ENCODE data around the gene FAM240A.
"Not testable (repeated sequence)": the region's sequence is repeated elsewhere in the genome, so short reads cannot be mapped to it uniquely, and the experiment has no call there.

The FAM240A gene

GRCh38 chr3:46612324-46612723 is at the start of gene FAM240A:
FAM240A (plus strand) TSS chr3:46612525; CDS start chr3:46612684, 159 bp downstream.
- DNase-seq = no peak

- peak; percentile 18 for DNase-seq
Measured at GRCh38 chr3:46564190-46565021, 47.9 kb upstream of the FAM240A start.

GRCh38 chr3:46565077-46565476 is 47.2 kb upstream of the FAM240A start:
- no peak for DNase-seq

DNA sequence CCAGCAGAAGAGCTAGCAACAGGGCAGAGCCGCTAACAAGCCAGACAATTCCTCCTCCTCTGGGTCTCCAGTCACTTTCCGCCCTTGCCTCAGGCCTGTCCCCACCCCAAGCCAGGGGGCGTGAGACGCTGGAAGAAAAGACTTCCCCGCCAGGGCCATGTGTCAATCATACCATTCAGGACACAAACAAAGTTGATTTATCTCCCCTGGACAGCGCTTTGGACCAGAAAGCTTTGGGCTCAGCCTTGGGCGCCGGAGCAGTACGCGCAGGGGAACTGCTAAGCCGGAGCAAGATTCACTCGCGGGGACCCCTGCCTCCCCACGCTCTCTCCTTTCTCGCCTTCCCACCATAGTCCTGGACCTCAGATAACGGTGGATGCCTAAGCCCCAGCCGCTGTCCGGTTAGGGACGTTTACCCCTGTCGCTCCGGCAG is 46.7 kb upstream of the FAM240A start:
- DNase-seq = no peak

- DNase-seq = peak; percentile 69
Measured at GRCh38 chr3:46566040-46566641, 46.2 kb upstream of the FAM240A start, which contains the start of gene LRRC2. LRRC2 (minus strand) TSS chr3:46566302; CDS start chr3:46551591, 14,711 bp downstream.

DNA sequence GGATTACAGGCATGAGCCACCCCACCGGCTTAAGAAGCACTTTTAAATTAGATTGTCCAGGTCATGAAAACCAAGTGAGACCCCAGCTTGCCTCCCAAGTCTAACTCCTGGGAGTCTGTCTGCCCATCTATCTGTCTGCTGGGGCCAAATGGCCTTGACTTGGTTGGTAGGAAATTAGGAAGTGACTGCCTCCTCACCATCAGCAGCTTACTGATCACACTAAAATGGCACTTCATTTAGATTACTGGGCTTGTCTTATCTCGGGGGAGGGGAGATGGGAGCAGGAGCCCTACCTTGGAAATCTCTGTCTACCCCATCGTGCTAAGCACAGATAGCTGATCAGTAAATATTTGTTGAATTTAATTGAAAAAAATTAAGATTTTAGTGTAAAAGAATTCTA is 40.6 kb upstream of the FAM240A start:
- DNase-seq = no peak

- DNase-seq = no peak
Measured at GRCh38 chr3:46573701-46574100, 38.6 kb upstream of the FAM240A start.

DNA sequence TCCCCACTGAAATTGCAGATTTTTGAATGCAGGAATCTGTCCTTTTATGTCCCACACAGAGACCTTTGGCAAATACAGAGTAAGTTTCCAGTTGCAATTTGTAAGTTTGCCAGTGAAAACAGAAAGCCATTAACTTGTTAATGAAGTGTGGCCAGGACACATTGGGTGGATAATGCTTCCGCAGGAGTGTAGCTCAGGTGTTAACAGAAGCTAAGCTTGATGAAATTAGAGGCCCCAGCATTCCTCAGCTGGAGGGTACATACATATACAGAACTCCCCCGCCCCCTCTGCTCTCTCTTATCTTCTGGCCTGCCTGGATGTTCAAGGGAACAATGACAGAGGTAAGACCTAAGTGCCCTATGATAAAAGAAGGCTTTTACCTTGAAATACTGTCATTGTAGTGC is 38.1 kb upstream of the FAM240A start:
- no peak for DNase-seq

DNA sequence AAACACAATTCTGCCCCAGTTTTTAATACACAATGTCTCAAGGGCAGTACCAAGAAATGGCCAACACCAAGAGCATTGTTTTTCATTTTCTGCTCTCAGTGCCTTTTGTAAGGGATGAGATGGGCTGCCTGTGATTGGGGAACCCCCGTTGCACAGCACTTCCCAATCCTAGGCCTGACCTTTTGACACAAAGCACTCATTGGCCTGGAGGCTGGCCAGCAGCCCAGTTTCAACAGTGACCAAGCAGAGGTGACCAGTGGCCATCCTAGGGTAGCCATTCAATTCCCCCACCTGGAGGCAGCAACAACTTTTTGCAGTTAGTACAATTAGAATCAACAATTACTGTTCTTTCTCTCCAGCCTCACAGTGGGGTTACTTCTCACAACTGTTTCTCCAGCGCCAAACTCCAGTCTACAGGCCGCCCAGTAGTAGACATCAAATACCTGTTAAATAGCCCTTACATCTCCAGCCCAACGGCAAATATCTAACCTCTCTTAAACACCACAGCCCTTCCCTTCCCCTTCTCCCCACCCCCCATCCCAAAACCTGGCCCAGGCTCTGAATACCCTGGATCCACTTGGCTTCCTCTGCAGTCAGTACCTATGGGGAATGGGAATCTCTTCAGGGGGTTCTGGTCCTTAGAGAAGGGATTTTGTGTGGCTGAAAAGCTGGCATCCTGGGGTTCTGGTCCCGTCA is 37.3 kb upstream of the FAM240A start:
- no peak for DNase-seq

- no peak for DNase-seq
Measured at GRCh38 chr3:46575577-46576222, 36.6 kb upstream of the FAM240A start.

DNA sequence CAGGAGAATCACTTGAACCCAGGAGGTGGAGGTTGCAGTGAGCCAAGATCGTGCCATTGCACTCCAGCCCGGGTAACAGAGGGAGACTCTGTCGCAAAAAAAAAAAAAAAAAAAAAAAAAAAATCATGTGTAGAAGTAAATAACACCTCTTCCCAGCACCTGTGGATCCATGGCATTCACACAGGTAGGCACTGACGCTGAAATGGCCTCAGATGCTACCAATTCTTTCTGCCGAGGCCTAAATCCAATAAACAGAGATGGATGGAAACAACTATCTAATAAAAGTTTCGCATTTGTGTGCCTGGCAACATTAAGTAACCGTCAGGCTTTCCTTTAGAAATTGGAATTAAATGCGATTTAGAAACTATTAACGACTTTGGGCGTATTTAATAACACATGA is 35.9 kb upstream of the FAM240A start:
- no peak for DNase-seq

- no peak for DNase-seq
Measured at GRCh38 chr3:46576879-46577278, 35.4 kb upstream of the FAM240A start.

DNA sequence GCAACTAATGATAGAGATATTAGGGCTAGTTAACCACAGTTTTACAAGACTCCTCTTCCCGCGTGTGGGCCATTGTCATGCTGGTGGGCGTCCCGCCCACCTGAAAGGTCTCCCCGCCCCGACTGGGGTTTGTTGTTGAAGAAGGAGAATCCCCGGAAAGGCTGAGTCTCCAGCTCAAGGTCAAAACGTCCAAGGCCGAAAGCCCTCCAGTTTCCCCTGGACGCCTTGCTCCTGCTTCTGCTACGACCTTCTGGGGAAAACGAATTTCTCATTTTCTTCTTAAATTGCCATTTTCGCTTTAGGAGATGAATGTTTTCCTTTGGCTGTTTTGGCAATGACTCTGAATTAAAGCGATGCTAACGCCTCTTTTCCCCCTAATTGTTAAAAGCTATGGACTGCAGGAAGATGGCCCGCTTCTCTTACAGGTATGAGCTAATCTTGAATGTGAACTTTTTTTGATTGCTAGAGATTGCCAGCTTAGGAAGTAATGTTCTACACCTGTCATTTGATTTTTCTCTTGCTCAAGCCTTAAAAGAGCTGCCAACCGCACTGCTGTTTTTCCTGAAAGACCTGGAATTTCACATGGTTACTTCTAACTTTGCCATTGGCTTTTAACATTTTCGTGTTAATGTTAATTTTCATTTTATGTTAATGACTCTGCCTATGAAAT is 34.6 kb upstream of the FAM240A start:
- DNase-seq = not testable (repeated sequence)

DNA sequence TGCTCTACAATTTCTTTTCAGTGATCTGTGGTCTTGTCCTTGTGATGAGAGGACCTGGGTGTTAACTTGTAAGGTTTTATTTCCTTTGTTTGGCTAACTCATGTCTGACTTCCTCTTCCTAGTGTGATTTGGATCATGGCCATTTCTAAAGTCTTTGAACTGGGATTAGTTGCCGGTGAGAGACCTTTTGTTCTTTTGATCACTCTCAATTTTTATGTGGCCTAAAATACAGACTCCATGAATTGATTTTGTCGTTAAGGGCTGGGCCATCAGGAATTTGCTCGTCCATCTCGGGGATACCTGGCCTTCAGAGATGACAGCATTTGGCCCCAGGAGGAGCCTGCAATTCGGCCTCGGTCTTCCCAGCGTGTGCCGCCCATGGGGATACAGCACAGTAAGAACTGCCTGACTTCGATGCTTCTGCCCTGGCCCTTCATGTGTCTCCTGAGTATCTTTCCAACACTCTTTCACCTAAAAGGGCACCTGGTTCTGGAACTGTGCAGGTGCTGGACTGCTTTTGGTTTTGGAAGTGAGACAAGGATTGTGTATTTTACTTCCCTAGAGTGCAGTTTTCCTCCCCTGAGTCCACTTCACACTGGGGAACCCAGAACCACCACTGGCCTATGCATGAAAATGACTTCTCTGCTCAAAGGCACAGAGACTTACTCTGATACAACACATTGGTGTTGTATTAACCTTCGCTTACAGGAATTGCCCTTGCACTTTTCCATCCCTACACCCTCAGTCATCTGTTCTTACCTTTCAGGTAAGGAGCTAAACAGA is 33.2 kb upstream of the FAM240A start:
- DNase-seq = no peak

DNA sequence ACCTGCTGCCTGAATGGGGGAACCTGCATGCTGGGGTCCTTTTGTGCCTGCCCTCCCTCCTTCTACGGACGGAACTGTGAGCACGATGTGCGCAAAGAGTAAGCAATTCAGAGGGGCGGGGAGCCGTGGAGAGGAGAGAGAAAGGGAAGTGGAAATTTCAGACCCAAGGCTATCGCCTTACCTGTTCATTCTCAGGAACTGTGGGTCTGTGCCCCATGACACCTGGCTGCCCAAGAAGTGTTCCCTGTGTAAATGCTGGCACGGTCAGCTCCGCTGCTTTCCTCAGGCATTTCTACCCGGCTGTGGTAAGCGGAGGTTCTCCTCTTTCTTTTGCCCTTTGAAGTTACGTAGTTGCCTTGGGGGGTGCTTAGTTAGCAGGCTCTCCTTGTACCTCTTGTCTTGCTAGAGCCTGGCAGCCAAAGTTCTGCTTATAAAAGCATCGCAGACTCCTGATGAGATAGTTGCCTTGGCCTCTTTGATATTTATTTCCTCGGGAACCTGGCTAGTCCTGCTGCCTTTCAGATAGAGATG is 32.5 kb upstream of the FAM240A start:
- no peak for DNase-seq

DNA sequence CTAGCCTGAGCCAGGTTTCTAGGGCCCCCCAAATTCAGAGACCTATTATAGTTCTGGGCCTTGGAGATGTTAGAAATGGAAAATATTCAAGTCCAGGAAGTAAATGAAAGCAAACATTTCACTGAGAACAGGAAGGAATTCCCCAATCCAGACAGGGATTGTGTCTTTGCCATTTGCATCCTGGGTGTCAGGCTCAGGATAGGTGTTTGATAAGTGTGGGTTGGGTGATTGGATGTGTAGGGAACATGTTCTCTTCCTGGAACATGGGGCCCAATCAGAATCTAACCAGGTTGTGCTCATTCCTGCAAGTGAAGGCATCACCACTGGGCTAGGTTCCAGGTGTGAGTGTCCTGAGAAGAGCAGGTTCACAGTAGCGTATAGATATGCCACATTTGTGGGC is 31.6 kb upstream of the FAM240A start:
- no peak for DNase-seq

DNA sequence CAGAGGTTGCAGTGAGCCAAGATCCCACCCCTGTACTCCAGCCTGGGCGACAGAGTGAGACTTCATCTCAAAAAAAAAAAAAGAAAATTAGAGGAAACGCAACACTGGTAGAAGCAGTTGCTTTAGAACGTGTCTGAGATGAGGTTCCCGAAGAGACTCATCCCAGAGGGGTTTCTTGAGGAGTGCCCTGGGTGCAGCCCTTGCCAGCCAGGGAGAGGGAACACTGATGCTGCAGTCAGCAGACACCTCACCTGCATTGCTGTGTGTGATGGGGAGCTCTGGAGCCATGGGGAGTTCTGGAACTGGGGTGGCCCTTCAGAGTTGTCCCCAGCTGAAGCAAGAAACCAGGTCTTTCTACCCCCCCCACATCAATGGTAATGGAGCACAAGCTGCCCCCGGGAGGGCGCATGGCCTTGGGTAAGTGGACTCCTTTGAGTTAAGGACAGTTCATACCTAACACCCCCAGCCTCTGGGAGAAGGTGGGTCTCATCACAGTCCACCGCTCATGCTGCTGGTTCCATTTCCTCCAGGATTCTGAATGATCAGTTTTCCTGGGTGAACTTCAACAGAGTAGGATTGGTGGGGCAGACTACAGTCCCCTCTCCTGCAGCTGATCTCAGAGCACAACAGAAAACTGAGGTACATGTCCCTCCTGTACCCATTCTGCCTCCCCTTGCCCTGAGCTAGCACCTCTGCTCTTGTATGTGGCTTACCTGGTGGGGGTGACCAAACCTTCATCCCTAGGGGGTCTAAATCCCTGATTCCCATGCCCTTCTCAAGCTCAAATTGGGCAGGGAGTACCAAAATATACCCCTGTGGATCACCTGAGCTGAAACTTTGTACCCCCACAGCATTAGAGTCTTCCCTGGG is 27.5 kb upstream of the FAM240A start:
- DNase-seq = no peak

GRCh38 chr3:46585799-46586693 is 26.3 kb upstream of the FAM240A start:
- DNase-seq = no peak

- no peak for DNase-seq
Measured at GRCh38 chr3:46586738-46587246, 25.5 kb upstream of the FAM240A start.
